Mononuclear cell (primary cell): Measurements from ENCODE around the gene TBCK. TPM values are rescaled to one million over a fixed set of nuclear protein-coding genes. Genes with fewer than 3 reads are reported as not detected.

Experiments
- H3K27me3 ChIP-seq: 2 replicates; pipeline ENCODE4 v1.6.0; 2011; ENCODE audit warnings: low read length, control low read depth; ENCODE audit not compliant: insufficient read depth
- H3K4me1 ChIP-seq: 2 replicates; pipeline ENCODE4 v1.5.1; 2011; ENCODE audit warnings: mild to moderate bottlenecking, low read length, control low read depth; ENCODE audit not compliant: insufficient read depth
- H3K4me3 ChIP-seq: 2 replicates; pipeline ENCODE4 v1.5.1; 2011; ENCODE audit warnings: mild to moderate bottlenecking, low read length, moderate library complexity
- H3K9me3 ChIP-seq: 2 replicates; pipeline ENCODE4 v1.5.1; 2011; ENCODE audit warnings: low read depth, mild to moderate bottlenecking, control low read depth, low read length
- total RNA-seq: library from RNA; depleted of rRNA; stranded (reverse); fragments of >200 nt; gene quantifications from one replicate; pipeline ENCODE4 v1.2.3, GENCODE V29; 2012

Gene TBCK
- total RNA-seq, 1 donor = 31.7 TPM

DNA sequence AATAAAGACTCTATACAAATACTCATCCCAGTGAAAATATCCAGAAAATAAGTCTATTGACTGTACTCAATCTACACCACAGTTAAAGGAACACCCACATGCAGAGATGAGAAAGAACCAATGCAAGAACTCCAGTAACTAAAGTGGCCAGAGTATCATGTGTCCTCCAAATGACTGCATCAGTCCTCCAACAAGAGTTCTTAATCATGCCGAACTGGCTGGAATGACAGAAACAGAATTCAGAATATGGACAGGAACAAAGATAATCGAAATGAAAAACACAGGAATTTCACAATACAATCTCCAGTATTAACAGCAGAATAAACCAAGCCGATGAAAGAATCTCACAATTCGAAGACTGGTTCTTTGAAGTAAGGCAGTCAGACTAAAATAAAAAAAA, 210.3 kb downstream of the TBCK start:
- Histone ChIP-seq H3K9me3 (peaks cover 18% of the 10 kb centered on the region), H3K4me1 (no peaks in the 10 kb centered on the region), H3K4me3 (no peak overlapping the region), H3K27me3 (no peaks in the 10 kb centered on the region)

GRCh38 chr4:106104276-106104675, 211.7 kb downstream of the TBCK start:
- Histone ChIP-seq H3K4me3 (no peak overlapping the region), H3K4me1 (no peaks in the 10 kb centered on the region), H3K9me3 (peaks cover 4% of the 10 kb centered on the region)

GRCh38 chr4:106096454-106096853, 219.6 kb downstream of the TBCK start:
- H3K4me3 ChIP-seq = no peak overlapping the region
- H3K4me1 ChIP-seq = no peaks in the 10 kb centered on the region
- H3K27me3 ChIP-seq = no peaks in the 10 kb centered on the region
- no peaks in the 10 kb centered on the region for H3K9me3 ChIP-seq

More at GRCh38 chr4:106104276-106104675, 211.7 kb downstream of the TBCK start:
- no peaks in the 10 kb centered on the region for H3K27me3 ChIP-seq

GRCh38 chr4:106095408-106095807, 220.6 kb downstream of the TBCK start:
- Histone ChIP-seq H3K9me3 (peaks cover 9% of the 10 kb centered on the region), H3K4me3 (no peak overlapping the region), H3K27me3 (no peaks in the 10 kb centered on the region), H3K4me1 (no peaks in the 10 kb centered on the region)

GRCh38 chr4:106092361-106093040, 223.5 kb downstream of the TBCK start:
- Histone ChIP-seq H3K27me3 (no peaks in the 10 kb centered on the region), H3K9me3 (peaks cover 9% of the 10 kb centered on the region), H3K4me3 (no peak overlapping the region), H3K4me1 (no peaks in the 10 kb centered on the region)

- H3K4me3 ChIP-seq = no peak overlapping the region
- no peaks in the 10 kb centered on the region for H3K27me3 ChIP-seq
- H3K4me1 ChIP-seq = no peaks in the 10 kb centered on the region
- H3K9me3 ChIP-seq = peaks cover 9% of the 10 kb centered on the region
Measured at GRCh38 chr4:106090826-106091225, 225.2 kb downstream of the TBCK start.

DNA sequence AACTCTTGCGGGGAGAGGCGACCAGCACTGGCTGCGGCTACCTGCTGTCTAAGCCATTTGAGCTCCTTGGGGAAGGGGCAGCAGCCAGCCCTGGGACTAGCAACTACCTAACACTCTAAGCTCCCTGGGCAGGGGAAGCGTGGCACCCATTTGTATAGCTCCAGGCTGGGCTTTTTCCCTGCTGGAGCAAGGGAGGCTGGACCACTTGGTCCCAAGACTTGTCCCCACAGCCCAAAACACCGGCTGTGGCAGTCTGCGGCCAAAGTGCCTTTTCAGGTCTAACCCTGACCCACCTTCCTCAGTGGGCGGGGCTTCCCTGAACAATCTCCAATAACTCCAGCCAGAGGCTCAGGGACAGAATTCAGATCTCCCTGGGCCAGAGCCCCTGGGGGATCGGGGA, 232.9 kb downstream of the TBCK start:
- no peaks in the 10 kb centered on the region for H3K27me3 ChIP-seq
- H3K4me3 ChIP-seq = no peak overlapping the region
- H3K4me1 ChIP-seq = no peaks in the 10 kb centered on the region
- peaks cover 10% of the 10 kb centered on the region for H3K9me3 ChIP-seq

- Histone ChIP-seq H3K4me1 (no peaks in the 10 kb centered on the region), H3K27me3 (no peaks in the 10 kb centered on the region), H3K9me3 (peaks cover 24% of the 10 kb centered on the region), H3K4me3 (no peak overlapping the region)
Measured at GRCh38 chr4:106080376-106080775, 235.6 kb downstream of the TBCK start.

- no peaks in the 10 kb centered on the region for H3K4me1 ChIP-seq
Measured at GRCh38 chr4:106079616-106080015, 236.4 kb downstream of the TBCK start.

GRCh38 chr4:106065018-106065417, 251.0 kb downstream of the TBCK start:
- Histone ChIP-seq H3K4me1 (no peaks in the 10 kb centered on the region), H3K4me3 (no peak overlapping the region), H3K9me3 (no peaks in the 10 kb centered on the region), H3K27me3 (no peaks in the 10 kb centered on the region)

More at GRCh38 chr4:106079616-106080015, 236.4 kb downstream of the TBCK start:
- Histone ChIP-seq H3K9me3 (peaks cover 24% of the 10 kb centered on the region), H3K27me3 (no peaks in the 10 kb centered on the region), H3K4me3 (no peak overlapping the region)

DNA sequence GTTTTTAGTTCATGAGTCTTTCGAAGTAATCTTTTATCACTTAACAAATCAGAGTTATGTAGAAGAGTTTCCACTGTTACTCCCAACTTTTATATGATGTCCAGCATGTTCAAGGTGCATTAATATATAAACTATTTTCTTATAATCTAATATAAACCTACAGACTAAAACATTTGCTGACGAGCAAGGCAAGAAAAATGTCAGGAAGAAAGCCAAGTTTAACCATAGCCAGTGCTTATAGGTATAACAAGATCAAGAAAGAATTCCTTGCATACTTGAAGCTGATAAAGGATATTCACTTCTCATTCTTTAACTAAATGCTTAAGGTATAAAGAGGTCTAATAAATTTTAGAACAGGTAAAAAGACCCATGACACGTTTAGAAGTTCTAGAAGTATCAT, 253.0 kb downstream of the TBCK start:
- H3K27me3 ChIP-seq = no peaks in the 10 kb centered on the region
- no peak overlapping the region for H3K4me3 ChIP-seq
- H3K4me1 ChIP-seq = no peaks in the 10 kb centered on the region
- H3K9me3 ChIP-seq = no peaks in the 10 kb centered on the region

GRCh38 chr4:106062452-106062875, 253.5 kb downstream of the TBCK start:
- Histone ChIP-seq H3K4me1 (no peaks in the 10 kb centered on the region), H3K4me3 (no peak overlapping the region), H3K9me3 (no peaks in the 10 kb centered on the region), H3K27me3 (no peaks in the 10 kb centered on the region)

DNA sequence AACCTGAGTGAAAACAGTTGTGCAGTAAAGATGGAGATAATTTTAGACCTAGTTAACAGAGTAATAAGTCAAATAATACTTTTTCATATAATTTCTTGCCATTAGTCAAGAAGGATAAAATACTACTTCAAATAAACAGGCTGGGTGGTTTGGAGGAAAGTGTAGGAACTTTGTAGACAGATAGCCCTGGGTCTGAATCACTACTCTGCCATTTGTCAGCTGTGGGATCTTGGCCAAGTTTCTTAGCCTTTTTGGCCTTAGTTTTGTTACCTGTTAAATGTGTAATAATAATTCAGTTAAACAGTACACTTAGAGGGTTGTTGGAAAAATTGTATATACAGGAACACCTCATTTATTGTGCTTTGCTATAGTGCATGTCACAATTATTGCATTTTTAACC, 257.1 kb downstream of the TBCK start:
- Histone ChIP-seq H3K4me1 (no peaks in the 10 kb centered on the region), H3K27me3 (no peaks in the 10 kb centered on the region), H3K4me3 (no peak overlapping the region), H3K9me3 (no peaks in the 10 kb centered on the region)

DNA sequence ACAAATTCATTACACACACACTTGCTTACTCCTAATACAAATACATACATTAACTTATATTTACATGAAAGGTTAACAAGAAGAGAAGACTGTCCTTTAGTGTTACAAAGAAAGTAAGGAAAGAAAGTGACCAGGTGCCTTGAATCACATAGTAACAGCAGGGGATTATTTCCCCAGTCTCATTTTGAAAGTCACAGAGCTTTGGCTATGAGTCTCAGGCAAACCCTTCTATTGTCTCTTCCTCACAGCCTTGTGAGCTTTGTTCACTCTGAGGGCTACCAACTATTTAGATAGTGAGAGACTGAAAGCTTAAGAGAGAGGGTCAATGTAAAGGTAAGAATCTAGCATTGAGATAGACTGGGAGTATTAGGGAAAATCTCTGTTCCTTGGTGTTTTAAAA, 259.1 kb downstream of the TBCK start:
- Histone ChIP-seq H3K9me3 (no peaks in the 10 kb centered on the region), H3K4me3 (no peak overlapping the region), H3K27me3 (no peaks in the 10 kb centered on the region), H3K4me1 (no peaks in the 10 kb centered on the region)

- no peaks in the 10 kb centered on the region for H3K4me1 ChIP-seq
- no peaks in the 10 kb centered on the region for H3K27me3 ChIP-seq
- H3K4me3 ChIP-seq = no peak overlapping the region
- no peaks in the 10 kb centered on the region for H3K9me3 ChIP-seq
Measured at GRCh38 chr4:106051514-106051913, 264.5 kb downstream of the TBCK start.

GRCh38 chr4:106049490-106049889, 266.5 kb downstream of the TBCK start:
- H3K9me3 ChIP-seq = no peaks in the 10 kb centered on the region
- H3K27me3 ChIP-seq = no peaks in the 10 kb centered on the region
- no peaks in the 10 kb centered on the region for H3K4me1 ChIP-seq
- no peak overlapping the region for H3K4me3 ChIP-seq
